DND-41 (cell line): Measurements from ENCODE around the gene RAB4A.

ENCODE experiments used
- CTCF ChIP-seq: IDR thresholded peaks from 2 replicates; pipeline ENCODE4 v1.5.1; 2012; ENCODE audit warnings: borderline replicate concordance, low read length, moderate library complexity, mild to moderate bottlenecking; ENCODE audit not compliant: poor library complexity, severe bottlenecking; ENCODE audit errors: extremely low read depth
- EZH2 ChIP-seq: IDR thresholded peaks from 3 replicates; pipeline ENCODE4 v1.6.1; 2012; ENCODE audit warnings: borderline replicate concordance, low read depth, mild to moderate bottlenecking, moderate library complexity, low read length, inconsistent platforms; ENCODE audit not compliant: severe bottlenecking

DNA sequence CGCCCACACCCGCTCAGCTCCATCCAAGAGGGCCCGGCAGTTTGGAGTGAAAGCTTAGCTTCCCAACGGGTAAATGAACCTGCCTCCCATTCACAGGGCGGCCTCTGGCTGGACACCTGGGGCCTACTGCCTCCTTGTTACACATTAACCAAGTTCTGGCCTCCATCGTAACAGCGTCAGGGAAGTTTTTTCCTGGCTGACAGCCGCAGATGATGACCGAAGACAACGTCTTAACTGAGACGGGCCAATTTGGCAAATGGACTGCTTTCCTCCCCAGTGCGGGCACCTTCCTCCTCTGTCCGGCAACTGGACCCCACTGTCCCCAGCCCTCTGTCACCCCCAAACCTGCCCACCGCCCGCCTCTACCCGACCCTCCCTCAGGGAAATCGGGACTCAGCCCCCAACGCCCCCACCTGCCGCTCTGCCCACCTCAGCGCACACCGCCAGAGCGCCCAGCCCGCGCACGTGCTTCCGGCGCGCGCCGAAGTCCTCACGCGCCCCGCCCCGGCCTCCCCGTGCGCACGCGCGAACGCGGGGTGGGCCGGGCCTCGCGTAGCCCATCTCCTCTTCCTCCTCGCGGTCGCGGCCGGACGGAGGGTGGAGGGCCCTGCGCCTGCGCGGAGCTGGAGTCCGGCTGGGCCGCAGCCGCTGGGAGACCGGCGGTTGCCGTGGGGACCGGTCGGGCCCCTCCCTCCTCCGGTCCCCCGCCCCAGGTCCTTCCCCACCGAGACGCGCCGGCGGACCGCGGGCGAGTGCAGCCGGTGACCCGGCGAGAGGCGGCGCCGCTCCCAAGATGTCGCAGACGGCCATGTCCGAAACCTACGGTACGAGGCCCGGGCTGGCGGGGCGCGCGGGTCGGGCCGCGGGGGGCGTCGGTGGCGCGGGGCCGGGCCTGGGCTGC is at the start of gene RAB4A:
- no peak for TF ChIP-seq CTCF
- TF ChIP-seq EZH2 = no peak
